OCI-LY7 (cell line): ENCODE data around the gene ANTKMT.

Source experiments
- CTCF ChIP-seq: fragments of 200-600 bp; sonication (generic); conservative IDR thresholded peaks from 2 replicates; pipeline ENCODE4 v1.5.1; 2014; ENCODE audit warnings: mild to moderate bottlenecking, antibody characterized with exemption, low read length, moderate library complexity, mixed read lengths
- EZH2phosphoT487 ChIP-seq: fragments of 200-600 bp; sonication (generic); IDR thresholded peaks from 2 replicates; pipeline ENCODE4 v1.6.1; 2018; ENCODE audit warnings: low read depth, borderline replicate concordance, mild to moderate bottlenecking, mixed run types, antibody characterized with exemption, low read length, moderate library complexity, mixed read lengths

GRCh38 chr16:766008-766819 lies 45.3 kb downstream of the ANTKMT start:
- no peak for TF ChIP-seq CTCF
- no peak for TF ChIP-seq EZH2phosphoT487
